ENCODE results near the gene KMT2D.
A peak's percentile ranks its signal among the peaks of the same experiment; 100 is the strongest.

Gene KMT2D

GRCh38 chr12:49019120-49019430, 41.5 kb downstream of the KMT2D start:
- DNase-seq (ENCODE audit: low read depth): no peak

GRCh38 chr12:49018261-49019119, 42.1 kb downstream of the KMT2D start, which contains the start of gene PRKAG1:
Gene PRKAG1 (minus strand): TSS chr12:49018776. CDS start chr12:49018740, 36 bp downstream.
- peak; percentile 93 for DNase-seq (ENCODE audit: low read depth)

- no peak for DNase-seq (ENCODE audit: low read depth)
Observed at GRCh38 chr12:49017891-49018260, 42.7 kb downstream of the KMT2D start.

- no peak for DNase-seq (ENCODE audit: low read depth)
Observed at GRCh38 chr12:49015196-49015595, 45.4 kb downstream of the KMT2D start.

GRCh38 chr12:49014547-49014946, 46.0 kb downstream of the KMT2D start:
- no peak for DNase-seq (ENCODE audit: low read depth)

- no peak for DNase-seq (ENCODE audit: low read depth)
Observed at GRCh38 chr12:49013428-49013827, 47.2 kb downstream of the KMT2D start.

GRCh38 chr12:49012739-49013138, 47.9 kb downstream of the KMT2D start:
- no peak for DNase-seq (ENCODE audit: low read depth)
